Kidney (tissue), 14 donors: Measurements from ENCODE around the gene CASP1. TPM values are rescaled to one million over a fixed set of nuclear protein-coding genes. Genes with fewer than 3 reads are reported as not detected.
A peak's percentile ranks its signal among the peaks of the same experiment; 100 is the strongest.

Experiments
- DNase-seq, 5 donors: peaks; one replicate each; pipeline ENCODE4 v3.0.0-alpha.2; 2013 to 2020
- FAIRE-seq: peaks from 2 replicates; lab custom pipeline; 2012; peaks lifted over from hg19 to GRCh38; lab: Jason Lieb, UNC
- H3K27ac ChIP-seq, 2 donors: one replicate each; pipeline ENCODE4 v1.7.0; 2013; ENCODE audit warnings: low read depth in 2 of 2, low read length in 2 of 2, inconsistent platforms in 1 of 2
- H3K27me3 ChIP-seq: one replicate; pipeline ENCODE4 v1.7.1; 2013; ENCODE audit warnings: low read length, inconsistent platforms; ENCODE audit not compliant: control insufficient read depth, insufficient read depth
- H3K36me3 ChIP-seq, 3 donors: one replicate each; pipeline versions ENCODE4 v1.7.0 to v1.7.1; 2013; ENCODE audit warnings: low read length in 3 of 3, control low read depth in 1 of 3, inconsistent platforms in 1 of 3; ENCODE audit not compliant: insufficient read depth in 3 of 3, control insufficient read depth in 2 of 3
- H3K4me1 ChIP-seq, 3 donors: one replicate each; pipeline versions ENCODE4 v1.7.0 to v1.7.1; 2013; ENCODE audit warnings: low read length in 3 of 3, inconsistent platforms in 1 of 3, low read depth in 1 of 3; ENCODE audit not compliant: control insufficient read depth in 2 of 3, insufficient read depth in 2 of 3
- H3K4me3 ChIP-seq, 3 donors: one replicate each; pipeline versions ENCODE4 v1.7.0 to v1.8.1; 2013; ENCODE audit warnings: low read length in 3 of 3, control low read depth in 1 of 3, inconsistent platforms in 1 of 3
- H3K9ac ChIP-seq, 3 donors: one replicate each; pipeline versions ENCODE4 v1.7.0 to v1.7.1; 2013; ENCODE audit warnings: low read length in 3 of 3, control low read depth in 1 of 3, inconsistent platforms in 1 of 3
- H3K9me3 ChIP-seq, 3 donors: one replicate each; pipeline versions ENCODE4 v1.7.0 to v1.7.1; 2013; ENCODE audit warnings: low read length in 3 of 3, control low read depth in 1 of 3, inconsistent platforms in 1 of 3; ENCODE audit not compliant: control insufficient read depth in 2 of 3, insufficient read depth in 1 of 3
- CTCF ChIP-seq: IDR thresholded peaks from 3 replicates; pipeline ENCODE4 v1.5.1; 2012; ENCODE audit warnings: mild to moderate bottlenecking, moderate library complexity, borderline replicate concordance; ENCODE audit not compliant: insufficient read depth; ENCODE audit errors: extremely low read depth
- intact Hi-C: fragments of 100-400 bp; cut with DNase I; formaldehyde crosslinking; loops from one replicate; pipeline ENCODE4 v1.11.1; 2022
- polyA plus RNA-seq: library from polyadenylated mRNA; stranded (reverse); fragments of 350-450 nt; fragmentation: Illumina TruSeq; extraction: RNeasy Lipid Tissue Mini Kit (QIAGEN cat#74804); gene quantifications from one replicate; pipeline ENCODE4 v1.2.3, GENCODE V29; 2014; ENCODE audit warnings: low read depth, low replicate concordance; ENCODE audit not compliant: insufficient read depth
- total RNA-seq: library from RNA; stranded (reverse); fragmentation: NEBNext Ultra II Directional; extraction: Animal tissue kit (Norgen Biotek cat#: 25700); gene quantifications from one replicate; pipeline ENCODE4 v1.2.1, GENCODE V29; 2021
- donor health status: control.
- donor health status: control.
- donor health status: control.
- donor health status: control.
- donor health status: control.
- donor health status: DM: yes; HTN: yes; CAD: no.
- donor health status: Normal renal cell carcinoma (clear cell type).

CASP1 gene
- total and polyA plus RNA-seq, 2 donors from 2014 or later = 9.7 to 38.6 TPM

- DNase-seq = no peak
- H3K4me1 ChIP-seq = no peaks in the 10 kb centered on the region
- H3K27ac ChIP-seq = no peak overlapping the region
- H3K4me3 ChIP-seq = no peak overlapping the region
- FAIRE-seq = no peak
- no peaks in the 10 kb centered on the region for H3K27me3 ChIP-seq
- no peaks in the 10 kb centered on the region for H3K9me3 ChIP-seq
- no peak overlapping the region for H3K9ac ChIP-seq
- intact Hi-C loops = no loop called here
- no peak for TF ChIP-seq CTCF
- no peaks in the 10 kb centered on the region for H3K36me3 ChIP-seq
These were observed 29.5 kb downstream of the CASP1 start for GRCh38 chr11:105005451-105005845.

DNA sequence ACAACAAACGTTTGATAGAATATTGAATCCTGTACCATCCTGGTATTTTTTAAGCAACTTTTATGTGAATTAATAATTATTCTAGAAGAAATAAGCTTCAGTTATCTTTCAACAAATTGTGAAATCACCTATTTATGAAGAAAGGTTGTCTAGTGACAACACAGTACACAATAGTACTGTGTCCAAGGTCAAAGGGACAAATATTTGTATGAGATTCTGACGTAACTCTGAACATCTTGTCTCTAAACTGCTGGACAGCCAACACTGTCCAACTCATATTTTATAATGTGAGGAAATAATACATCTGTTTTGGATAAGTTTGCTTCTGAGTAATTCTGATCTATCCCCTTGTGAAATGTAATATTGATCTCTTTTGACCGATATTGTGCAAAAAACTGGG is 30.9 kb downstream of the CASP1 start:
- H3K4me1 ChIP-seq = no peaks in the 10 kb centered on the region
- H3K36me3 ChIP-seq = no peaks in the 10 kb centered on the region
- no peaks in the 10 kb centered on the region for H3K27me3 ChIP-seq
- no peak for DNase-seq
- no peak for TF ChIP-seq CTCF
- intact Hi-C loops = no loop called here
- no peaks in the 10 kb centered on the region for H3K9me3 ChIP-seq
- no peak overlapping the region for H3K4me3 ChIP-seq
- FAIRE-seq = no peak
- H3K9ac ChIP-seq = no peak overlapping the region
- H3K27ac ChIP-seq = no peak overlapping the region

GRCh38 chr11:105003151-105003550 is 31.8 kb downstream of the CASP1 start:
- no peak for FAIRE-seq
- TF ChIP-seq CTCF = no peak

GRCh38 chr11:105000797-105001196 is 34.1 kb downstream of the CASP1 start:
- intact Hi-C loops = no loop called here
- H3K36me3 ChIP-seq = no peaks in the 10 kb centered on the region
- FAIRE-seq (no peak), DNase-seq (no peak)
- peak; percentile 45 for TF ChIP-seq CTCF
- no peak overlapping the region for H3K4me3 ChIP-seq
- H3K4me1 ChIP-seq = no peaks in the 10 kb centered on the region
- H3K27ac ChIP-seq = no peak overlapping the region
- H3K9me3 ChIP-seq = no peaks in the 10 kb centered on the region
- no peak overlapping the region for H3K9ac ChIP-seq
- H3K27me3 ChIP-seq = no peaks in the 10 kb centered on the region

More at GRCh38 chr11:105003151-105003550, 31.8 kb downstream of the CASP1 start:
- no peak overlapping the region for H3K27ac ChIP-seq
- no peaks in the 10 kb centered on the region for H3K9me3 ChIP-seq
- intact Hi-C loops = no loop called here
- no peak for DNase-seq
- no peaks in the 10 kb centered on the region for H3K27me3 ChIP-seq
- no peaks in the 10 kb centered on the region for H3K36me3 ChIP-seq
- no peaks in the 10 kb centered on the region for H3K4me1 ChIP-seq
- no peak overlapping the region for H3K4me3 ChIP-seq
- no peak overlapping the region for H3K9ac ChIP-seq
